K562 (cell line): ENCODE data around the gene ANK3. TPM values are rescaled to one million over a fixed set of nuclear protein-coding genes. Genes with fewer than 3 reads are reported as not detected.

Experiments
- ATAC-seq: fragments of 200-7000 bp; cut with Tn5 transposase; 3 replicates; pipeline ENCODE4 v1.9.1; 2020; ENCODE audit warnings: moderate library complexity
- BruUV-seq: library from RNA; stranded (reverse); fragments of 400-500 nt; replicated peaks from 2 replicates; lab custom pipeline; 2021; lab: Mats Ljungman, UMichigan
- CTCF ChIA-PET: fragments of 300-600 bp; formaldehyde crosslinking; extraction: SDS; loops from one replicate; lab custom pipeline; 2021; ENCODE audit warnings: low intra/inter-chr PET ratio; lab: Yijun Ruan, JAX
- POLR2A ChIA-PET: fragments of 300-600, 350-650 bp; sonication (Branson Sonifier 250); formaldehyde crosslinking; extraction: SDS; loops from one replicate; lab custom pipeline; 2021; ENCODE audit warnings: antibody characterized with exemption, inconsistent platforms; lab: Yijun Ruan, JAX
- DNase-seq, 4 experiments: peaks; one replicate each; pipeline versions ENCODE4 v3.0.0 to v3.0.0-alpha.2; 2011 to 2018; ENCODE audit warnings: low spot score in 3 of 4, mixed read lengths in 3 of 4; ENCODE audit errors: extremely low read depth in 1 of 4
- FAIRE-seq: peaks from 2 replicates; lab custom pipeline; 2011; peaks lifted over from hg19 to GRCh38; lab: Jason Lieb, UNC
- H2AFZ ChIP-seq: 2 replicates; pipeline ENCODE4 v1.6.0; 2011; ENCODE audit warnings: low read depth, low read length, control low read depth, inconsistent platforms
- H3K27ac ChIP-seq: fragments of 200-600 bp; 3 replicates; pipeline ENCODE4 v1.8.0; 2011; ENCODE audit warnings: low read depth, mild to moderate bottlenecking, control low read depth, inconsistent platforms, low read length, moderate library complexity, mixed read lengths; ENCODE audit errors: extremely low read depth
- H3K27me3 ChIP-seq, 2 experiments: fragments of 300-600 bp in 1 of 2; 2 replicates in 1 of 2; 3 replicates in 1 of 2; pipeline versions ENCODE4 v1.6.0 to v1.8.0; 2011; ENCODE audit warnings: inconsistent platforms in 2 of 2, low read length in 2 of 2, mild to moderate bottlenecking in 1 of 2, mixed read lengths in 1 of 2, moderate library complexity in 1 of 2; ENCODE audit not compliant: control insufficient read depth in 2 of 2, insufficient read depth in 2 of 2
- H3K36me3 ChIP-seq: fragments of 300-600 bp; 3 replicates; pipeline ENCODE4 v1.8.0; 2011; ENCODE audit warnings: mild to moderate bottlenecking, low read length, inconsistent platforms; ENCODE audit not compliant: control insufficient read depth, insufficient read depth
- H3K4me1 ChIP-seq, 2 experiments: fragments of 200-600 bp in 1 of 2; replicated peaks in 1 of 2; 2 replicates in 1 of 2; 3 replicates in 1 of 2; pipeline versions ENCODE4 v1.5.1 to v1.8.0; 2011; ENCODE audit warnings: inconsistent platforms in 2 of 2, low read length in 2 of 2, mild to moderate bottlenecking in 1 of 2, mixed read lengths in 1 of 2, moderate library complexity in 1 of 2; ENCODE audit not compliant: control insufficient read depth in 2 of 2, insufficient read depth in 2 of 2
- H3K4me2 ChIP-seq: 2 replicates; pipeline ENCODE4 v1.6.1; 2011; ENCODE audit warnings: low read length, control low read depth, inconsistent platforms, mixed read lengths; ENCODE audit not compliant: insufficient read depth
- H3K4me3 ChIP-seq: fragments of 200-600 bp; sonication (generic), shearing (Covaris generic); 2 replicates; pipeline ENCODE4 v1.5.1; 2016; ENCODE audit warnings: control low read depth, inconsistent platforms
- H3K79me2 ChIP-seq: fragments of 200-600 bp; 3 replicates; pipeline ENCODE4 v1.8.0; 2011; ENCODE audit warnings: low read length, inconsistent platforms; ENCODE audit not compliant: control insufficient read depth, insufficient read depth
- H3K9ac ChIP-seq, 2 experiments: 2 replicates each; pipeline versions ENCODE4 v1.6.0 to v1.6.1; 2011; ENCODE audit warnings: low read depth in 2 of 2, low read length in 2 of 2, control low read depth in 1 of 2, inconsistent platforms in 1 of 2, mild to moderate bottlenecking in 1 of 2, mixed read lengths in 1 of 2; ENCODE audit not compliant: insufficient read depth in 1 of 2
- H3K9me1 ChIP-seq: one replicate; pipeline ENCODE4 v1.6.0; 2011; ENCODE audit warnings: inconsistent platforms, mild to moderate bottlenecking, low read length, moderate library complexity; ENCODE audit not compliant: control insufficient read depth, insufficient read depth
- H3K9me3 ChIP-seq: replicated peaks from 2 replicates; pipeline ENCODE4 v1.5.1; 2011; ENCODE audit warnings: low read depth, low read length, inconsistent platforms; ENCODE audit not compliant: control insufficient read depth, insufficient read depth
- H4K20me1 ChIP-seq: replicated peaks from 2 replicates; pipeline ENCODE4 v1.6.1; 2011; ENCODE audit warnings: low read length, inconsistent platforms, mixed read lengths; ENCODE audit not compliant: control insufficient read depth, insufficient read depth
- CREB5 ChIP-seq: fragments of 250-450 bp; sonication (Bioruptor Pico); IDR thresholded peaks from 2 replicates; pipeline ENCODE4 v1.5.0; 2020; ENCODE audit warnings: mild to moderate bottlenecking
- CTCF ChIP-seq, 3 experiments: IDR thresholded peaks in 2 of 3; conservative IDR thresholded peaks in 1 of 3; 2 replicates each; pipeline ENCODE4 v1.5.1; 2011 to 2012; ENCODE audit warnings: low read length in 3 of 3, mild to moderate bottlenecking in 3 of 3, control low read depth in 2 of 3, improper control_type of control experiment in 1 of 3, inconsistent platforms in 1 of 3, low read depth in 1 of 3, mixed read lengths in 1 of 3, moderate library complexity in 1 of 3; ENCODE audit not compliant: insufficient read depth in 2 of 3
- DNMT1 ChIP-seq: fragments of 450-650 bp; IDR thresholded peaks from 2 replicates; pipeline ENCODE4 v1.6.1; 2016; ENCODE audit warnings: antibody characterized with exemption, mild to moderate bottlenecking
- ERF ChIP-seq: fragments of 450-650 bp; formaldehyde crosslinking; IDR thresholded peaks from 2 replicates; pipeline ENCODE4 v1.4.0; 2020; ENCODE audit warnings: mild to moderate bottlenecking, mixed read lengths
- HMGN3 ChIP-seq: IDR thresholded peaks from 2 replicates; pipeline ENCODE4 v1.6.1; 2011; ENCODE audit warnings: borderline replicate concordance, low read depth, mild to moderate bottlenecking, mixed read lengths, low read length; ENCODE audit not compliant: insufficient read length; ENCODE audit errors: extremely low read depth
- IFI16 ChIP-seq: fragments of 250-450 bp; sonication (Bioruptor Pico); IDR thresholded peaks from 2 replicates; pipeline ENCODE4 v2.1.2; 2022; ENCODE audit warnings: mild to moderate bottlenecking, inconsistent platforms
- RFX5 ChIP-seq: IDR thresholded peaks from 2 replicates; pipeline ENCODE4 v1.6.1; 2011; ENCODE audit warnings: low read depth, mild to moderate bottlenecking, improper control_type of control experiment, low read length
- TSHZ1 ChIP-seq: fragments of 250-450 bp; sonication (Bioruptor Pico); IDR thresholded peaks from 2 replicates; pipeline ENCODE4 v1.4.0; 2020; ENCODE audit warnings: mild to moderate bottlenecking, moderate library complexity
- WGBS: fragments of 100-300 bp; shearing (Covaris generic); methylation state at CpG from one replicate; pipeline ENCODE4 v1.1.6; 2016; ENCODE audit warnings: low coverage, mixed read lengths; ENCODE audit not compliant: insufficient coverage; ENCODE audit errors: missing lambda C conversion rate; 5-methylcytosine and 5-hydroxymethylcytosine counted together
- in situ Hi-C: fragments of 300-500 bp; cut with MboI; formaldehyde crosslinking; loops from 4 replicates; pipeline ENCODE4 v1.15.0; 2018; ENCODE audit warnings: inconsistent platforms, mixed read lengths
- intact Hi-C: fragments of 100-400 bp; cut with micrococcal nuclease; formaldehyde crosslinking; loops from 2 replicates; pipeline ENCODE4 v1.14.2; 2022
- polyA plus RNA-seq, 8 experiments: library from polyadenylated mRNA; depleted of rRNA in 4 of 8; stranded (reverse) in 5 of 8; unstranded in 3 of 8; fragments of >200 nt; fragmentation: Nextera tagmentation in 2 of 8; fragmentation: Illumina TruSeq in 1 of 8; extraction: Ambion mirVana in 2 of 8; extraction: Trizol in 1 of 8; gene quantifications; 2 replicates each; pipeline versions ENCODE4 v1.2.1 to v1.2.3, GENCODE V29; 2011 to 2014; ENCODE audit warnings: inconsistent platforms in 1 of 8, missing spikeins in 1 of 8
- total RNA-seq, 7 experiments: library from RNA; depleted of rRNA in 6 of 7; stranded (reverse); fragments of >200 nt in 6 of 7; fragmentation: Illumina TruSeq in 2 of 7; extraction: Trizol in 2 of 7; gene quantifications; 2 replicates each; pipeline versions ENCODE4 v1.2.1 to v1.2.3, GENCODE V29; 2011 to 2021; ENCODE audit warnings: low replicate concordance in 1 of 7

ANK3 gene
- total and polyA plus RNA-seq, 9 of the 15 experiments (the other 6 are each of a cell fraction or from before 2014, with no cell fraction given): 10.0 to 32.3 (median 17.9) TPM

GRCh38 chr10:60114765-60115586 is 274.7 kb downstream of the ANK3 start (continued):
- TF ChIP-seq CTCF (IDR thresholded peaks at IDR 0.05 in 2 of 3, conservative IDR thresholded peaks at IDR 0.05 in 1 of 3; ENCODE audit: insufficient read depth in 2 of 3, low read depth in 1 of 3, low read length in 3 of 3) (peak; percentile 73 to 84 (median 74)), HMGN3 (no peak)
- TF ChIP-seq, all 486 proteins: peak for 11

- H3K79me2 ChIP-seq: no peaks in the 10 kb centered on the region
- H3K9me3 ChIP-seq: no peaks in the 10 kb centered on the region
- no peaks in the 10 kb centered on the region for H3K27me3 ChIP-seq
- H3K4me3 ChIP-seq: no peak overlapping the region
- H3K9me1 ChIP-seq: no peaks in the 10 kb centered on the region
- ATAC-seq (no peak), FAIRE-seq (peak; percentile 37), DNase-seq (no peak)
- H2AFZ ChIP-seq: no peak overlapping the region
- WGBS: 42% methylated on average over 6 of the region's 6 CpGs
- TF ChIP-seq TSHZ1 (no peak), ERF (CRISPR knock-in tag) (no peak), RFX5 (0 out of 2 replicates have a peak, but pooled peaks have one; percentile 32), CREB5 (CRISPR knock-in tag) (no peak), IFI16 (CRISPR knock-in tag) (no peak), DNMT1 (no peak)
- H3K4me2 ChIP-seq: no peak overlapping the region
- H3K27ac ChIP-seq: no peak overlapping the region
- H3K36me3 ChIP-seq: no peaks in the 10 kb centered on the region
- ChIA-PET CTCF (no interaction called here), POLR2A (no interaction called here)
- intact Hi-C loops: no loop called here
- BruUV-seq: no TSS peak
- no peaks in the 10 kb centered on the region for H4K20me1 ChIP-seq
- no peak overlapping the region for H3K9ac ChIP-seq
- no peaks in the 10 kb centered on the region for H3K4me1 ChIP-seq
- in situ Hi-C loops: no loop called here
Measured at GRCh38 chr10:60110739-60111138, 278.9 kb downstream of the ANK3 start.
